NCI-H2081 treated with DMSO at 0.1 percent for 48 hours (cell line): ENCODE results near the gene RNLS.
"Not testable (repeated sequence)": the region's sequence is repeated elsewhere in the genome, so short reads cannot be mapped to it uniquely, and the experiment has no call there.

Experiments
- DNase-seq: peaks from one replicate; lab custom pipeline; 2025; lab: John Stamatoyannopoulos, UW

RNLS gene

GRCh38 chr10:88293651-88294230 lies 289.4 kb downstream of the RNLS start:
- DNase-seq: no peak

GRCh38 chr10:88293073-88293472 lies 290.0 kb downstream of the RNLS start:
- no peak for DNase-seq

DNA sequence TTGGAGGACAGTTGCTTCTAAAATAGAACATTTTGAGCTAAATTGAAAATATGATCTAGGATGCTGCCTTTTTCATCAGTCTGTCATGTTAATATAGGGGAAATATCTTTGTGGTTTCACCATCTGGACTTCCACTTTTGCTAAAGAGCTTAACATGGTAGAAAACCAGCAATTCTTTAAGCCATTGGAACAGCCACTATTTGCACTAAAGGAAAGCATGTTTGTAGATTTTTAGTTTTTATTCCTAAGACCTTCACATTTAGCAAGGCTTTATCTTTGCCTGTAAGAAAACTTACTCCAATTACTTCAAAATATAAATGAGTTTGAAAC lies 291.0 kb downstream of the RNLS start:
- DNase-seq: no peak

DNA sequence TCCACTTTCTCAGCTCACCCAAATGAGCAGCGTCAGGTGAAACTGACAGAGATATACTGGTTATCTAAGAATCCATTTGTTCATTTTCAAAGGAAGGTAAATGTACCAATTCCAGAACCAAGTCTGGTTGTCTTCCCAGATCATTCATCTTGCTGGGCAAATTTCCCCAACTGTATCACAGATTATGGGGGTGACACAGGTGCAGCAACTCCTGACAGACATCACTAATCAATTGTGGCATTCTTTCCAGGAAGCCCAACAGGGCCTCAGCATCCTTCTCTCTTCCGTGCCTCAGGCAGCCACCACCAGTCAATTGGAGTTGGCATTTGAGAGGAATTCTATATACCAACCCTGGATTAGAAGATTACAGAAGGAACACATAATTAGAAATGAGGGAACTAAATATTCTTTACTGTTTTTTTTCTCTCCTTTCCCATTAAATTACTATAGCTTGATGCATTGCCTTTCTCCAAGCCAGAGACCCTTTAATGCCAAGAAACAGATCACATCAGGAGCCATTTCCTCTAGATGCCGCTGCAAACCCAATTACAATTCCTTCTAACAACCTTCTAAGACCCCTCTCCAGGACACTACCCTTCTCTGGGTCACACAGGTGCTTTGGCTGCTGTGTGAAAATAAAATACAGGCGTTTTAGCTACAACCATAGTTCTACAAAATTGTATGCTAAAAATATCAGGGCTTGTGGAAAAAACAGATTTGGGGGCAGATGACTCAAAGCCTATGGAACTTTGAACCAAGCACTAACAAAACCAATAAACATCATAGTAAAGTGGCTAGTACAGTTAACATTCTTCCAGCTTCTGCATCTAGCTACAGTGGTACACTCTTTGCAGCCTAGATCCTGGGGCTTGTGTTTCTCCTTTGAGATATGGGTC lies 291.6 kb downstream of the RNLS start:
- DNase-seq: no peak

GRCh38 chr10:88289342-88289741 lies 293.8 kb downstream of the RNLS start:
- DNase-seq: no peak

- DNase-seq: no peak
Observed at GRCh38 chr10:88288320-88289059, 294.6 kb downstream of the RNLS start.

- no peak for DNase-seq
Observed at GRCh38 chr10:88286030-88286429, 297.1 kb downstream of the RNLS start.

DNA sequence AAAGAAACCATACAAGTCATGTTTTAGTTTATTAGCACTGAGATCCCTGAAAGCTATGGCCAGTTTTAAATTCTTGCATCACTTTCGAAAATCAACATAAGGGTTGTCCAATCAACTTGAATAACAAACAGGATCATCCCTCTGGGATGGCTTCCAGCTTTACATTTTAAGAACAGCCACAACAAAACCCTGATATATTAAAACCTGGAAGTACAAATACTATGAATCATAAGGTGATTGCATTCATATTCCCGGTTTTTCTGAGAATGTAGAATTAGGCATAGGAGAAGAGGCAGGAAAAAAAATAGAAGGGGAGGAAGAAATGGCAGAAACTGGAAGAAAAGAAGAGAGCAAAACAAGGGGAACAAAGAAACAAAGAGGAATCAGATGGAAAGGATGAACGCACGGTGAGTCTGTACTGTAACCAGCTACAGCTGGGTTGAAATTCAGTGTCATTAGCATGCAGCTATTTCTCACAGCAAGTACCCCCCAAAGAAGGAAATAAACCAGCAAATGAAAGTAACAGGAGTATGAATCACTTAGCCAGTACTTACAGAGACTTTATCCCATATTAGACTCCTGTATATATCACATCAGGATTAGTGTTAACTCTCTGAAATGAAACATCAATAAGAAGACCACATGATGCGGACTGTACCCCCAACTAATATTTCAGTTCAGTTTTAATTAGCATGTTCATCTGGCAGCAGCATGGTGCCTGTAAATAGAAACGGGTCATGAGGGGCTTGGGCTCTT lies 301.3 kb downstream of the RNLS start:
- no peak for DNase-seq

DNA sequence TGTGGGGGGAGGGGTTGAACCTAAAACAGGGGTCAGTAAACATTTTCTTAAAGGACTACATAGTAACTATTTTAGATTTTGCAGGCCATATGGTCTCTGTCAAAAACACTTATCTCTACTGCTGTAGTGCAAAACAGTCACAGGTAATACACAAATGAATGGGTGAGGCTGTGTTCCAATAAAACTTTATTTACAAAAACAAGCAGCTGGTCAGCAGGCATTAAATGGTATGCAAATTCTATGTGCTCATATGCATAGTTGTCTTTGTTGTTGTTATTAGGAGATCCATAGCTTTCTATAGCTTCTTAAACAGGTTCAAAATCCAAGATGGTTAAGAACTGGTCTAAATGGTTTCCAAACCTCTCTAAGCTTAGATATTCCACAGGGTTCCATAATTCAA lies 302.6 kb downstream of the RNLS start:
- DNase-seq: no peak

- DNase-seq: no peak
Observed at GRCh38 chr10:88278912-88279311, 304.2 kb downstream of the RNLS start.

DNA sequence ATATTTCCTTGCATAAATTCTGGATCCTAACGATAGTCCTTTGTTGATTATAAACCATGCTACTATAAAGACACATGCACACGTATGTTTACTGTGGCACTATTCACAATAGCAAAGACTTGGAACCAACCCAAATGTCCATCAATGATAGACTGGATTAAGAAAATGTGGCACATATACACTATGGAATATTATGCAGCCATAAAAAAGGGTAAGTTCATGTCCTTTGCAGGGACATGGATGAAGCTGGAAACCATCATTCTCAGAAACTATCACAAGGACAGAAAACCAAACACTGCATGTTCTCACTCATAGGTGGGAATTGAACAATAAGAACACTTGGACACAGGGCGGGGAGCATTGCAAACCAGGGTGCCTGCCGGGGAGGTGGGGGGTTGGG lies 306.2 kb downstream of the RNLS start:
- not testable (repeated sequence) for DNase-seq

GRCh38 chr10:88274286-88274685 lies 308.8 kb downstream of the RNLS start:
- no peak for DNase-seq

- no peak for DNase-seq
Observed at GRCh38 chr10:88273567-88273966, 309.6 kb downstream of the RNLS start.

GRCh38 chr10:88271761-88272543 lies 311.2 kb downstream of the RNLS start:
- no peak for DNase-seq

DNA sequence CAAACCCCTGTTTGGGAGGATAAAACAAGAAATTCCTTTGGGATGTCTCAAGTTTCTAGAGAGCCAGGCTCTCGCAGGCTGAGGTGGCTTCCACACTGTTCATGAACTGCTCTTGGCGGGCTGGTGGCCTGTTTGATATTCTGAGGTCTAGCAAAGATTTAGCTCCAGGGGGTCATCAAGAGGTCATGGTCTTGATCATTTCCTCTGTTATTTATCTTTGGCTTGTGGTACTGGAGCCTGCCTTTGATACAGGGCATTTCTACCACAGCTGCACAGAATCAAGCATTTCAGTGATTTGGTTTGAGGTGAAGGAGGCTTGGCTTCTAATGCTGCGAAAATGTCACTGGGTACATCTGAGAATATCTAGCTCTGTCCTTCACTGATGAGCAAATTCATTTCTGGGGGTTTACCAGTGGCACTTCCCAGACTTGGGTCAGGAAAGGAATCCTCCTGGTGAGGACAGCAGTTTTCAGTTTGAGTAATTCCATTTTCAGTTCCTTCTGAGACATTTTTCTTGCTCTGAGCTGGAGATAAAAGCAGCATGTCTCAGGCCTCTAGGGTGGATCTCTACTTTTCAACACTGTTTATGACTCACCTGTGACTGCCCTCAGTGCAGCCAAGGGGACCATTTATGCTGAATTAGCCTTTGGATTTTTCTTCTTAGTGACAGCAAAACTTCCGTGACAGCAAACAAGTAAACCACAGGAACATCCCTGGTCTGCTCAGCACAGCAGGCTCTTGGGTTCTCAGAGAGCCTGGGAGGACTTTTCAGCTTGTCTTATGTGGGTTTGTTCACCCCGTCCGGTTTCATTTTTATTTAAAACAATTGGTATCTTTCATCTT lies 312.0 kb downstream of the RNLS start:
- DNase-seq: no peak

DNA sequence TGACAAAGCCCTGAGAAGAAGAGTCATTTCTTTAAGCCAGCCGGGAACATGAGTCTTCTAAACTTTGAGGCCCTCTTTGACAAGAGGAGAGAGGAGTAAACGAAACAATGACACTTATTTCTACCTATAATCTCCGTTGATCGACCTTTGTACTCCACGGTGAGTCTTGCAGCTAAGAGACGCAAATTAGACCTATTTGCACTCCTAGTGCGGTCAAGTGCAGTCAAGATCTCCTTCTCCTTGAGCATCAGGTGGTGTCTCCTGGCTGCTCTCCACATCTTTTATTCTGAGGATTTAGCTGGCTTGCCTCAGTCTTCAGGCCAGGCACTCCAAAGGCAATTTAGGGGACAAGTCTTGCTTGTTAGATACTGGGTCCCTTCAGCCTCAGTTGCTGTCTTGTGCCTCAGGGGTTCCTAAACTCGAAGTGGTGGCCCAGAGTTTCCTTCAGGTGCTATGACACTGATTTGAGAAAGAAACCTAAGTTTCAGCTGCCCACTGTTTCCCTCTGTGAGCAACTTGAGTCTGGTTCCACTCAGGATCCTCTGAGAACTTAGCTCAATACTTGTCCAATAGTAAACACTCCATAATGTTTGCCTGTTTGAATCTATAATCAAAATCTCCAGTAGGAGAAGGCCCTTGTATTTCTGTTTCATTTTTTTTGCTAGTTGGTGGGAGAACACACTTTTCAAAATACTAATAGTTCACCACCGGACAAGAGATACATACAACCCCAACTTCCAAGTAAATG lies 312.9 kb downstream of the RNLS start:
- no peak for DNase-seq

DNA sequence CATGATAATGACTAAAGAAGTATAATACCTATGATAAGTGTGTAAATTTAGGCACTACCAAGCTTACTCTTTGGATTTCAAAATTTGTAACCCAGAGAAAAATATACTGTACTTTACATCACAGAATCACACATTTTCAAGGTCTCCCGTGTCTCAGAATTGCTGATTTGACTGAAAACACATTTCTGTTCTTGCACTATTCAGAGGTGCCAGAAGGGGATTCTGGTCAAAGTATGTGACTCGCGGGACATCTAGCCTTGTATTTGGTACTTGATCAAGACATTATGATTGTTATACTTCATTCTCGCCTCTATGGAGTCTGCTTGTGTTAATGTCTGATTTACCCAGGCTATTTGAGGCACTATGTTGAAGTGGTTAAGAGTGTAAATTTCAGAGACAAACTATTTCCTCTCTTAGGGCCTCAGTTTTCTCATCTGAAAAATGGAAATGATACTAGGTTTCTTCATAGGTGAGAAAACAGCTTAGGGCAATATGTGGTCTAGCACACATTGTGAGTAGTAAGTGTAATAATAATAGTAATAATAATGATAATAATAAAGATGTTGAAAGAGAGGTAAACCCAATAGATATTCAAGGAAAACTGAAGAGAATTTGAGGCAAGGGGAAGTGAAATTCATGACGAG lies 320.4 kb downstream of the RNLS start:
- DNase-seq: no peak

DNA sequence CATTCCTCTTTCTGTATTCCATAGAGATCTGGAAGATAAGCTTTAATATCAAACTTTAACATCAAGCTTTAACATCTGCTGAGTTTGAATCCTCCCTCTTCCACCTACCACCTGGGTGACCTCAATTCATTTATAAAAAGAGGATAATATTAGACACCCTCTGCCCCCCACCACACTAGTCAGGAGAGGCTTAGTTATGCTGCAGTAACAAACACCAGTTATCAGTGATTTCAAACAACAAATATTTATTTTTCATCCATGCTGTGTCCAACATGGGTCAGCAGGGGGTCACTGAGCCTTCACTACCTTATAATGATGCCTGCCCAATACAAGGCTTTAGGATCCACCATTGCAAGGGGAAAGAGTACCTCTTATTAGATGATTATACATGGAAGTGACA lies 322.0 kb downstream of the RNLS start:
- DNase-seq: no peak

DNA sequence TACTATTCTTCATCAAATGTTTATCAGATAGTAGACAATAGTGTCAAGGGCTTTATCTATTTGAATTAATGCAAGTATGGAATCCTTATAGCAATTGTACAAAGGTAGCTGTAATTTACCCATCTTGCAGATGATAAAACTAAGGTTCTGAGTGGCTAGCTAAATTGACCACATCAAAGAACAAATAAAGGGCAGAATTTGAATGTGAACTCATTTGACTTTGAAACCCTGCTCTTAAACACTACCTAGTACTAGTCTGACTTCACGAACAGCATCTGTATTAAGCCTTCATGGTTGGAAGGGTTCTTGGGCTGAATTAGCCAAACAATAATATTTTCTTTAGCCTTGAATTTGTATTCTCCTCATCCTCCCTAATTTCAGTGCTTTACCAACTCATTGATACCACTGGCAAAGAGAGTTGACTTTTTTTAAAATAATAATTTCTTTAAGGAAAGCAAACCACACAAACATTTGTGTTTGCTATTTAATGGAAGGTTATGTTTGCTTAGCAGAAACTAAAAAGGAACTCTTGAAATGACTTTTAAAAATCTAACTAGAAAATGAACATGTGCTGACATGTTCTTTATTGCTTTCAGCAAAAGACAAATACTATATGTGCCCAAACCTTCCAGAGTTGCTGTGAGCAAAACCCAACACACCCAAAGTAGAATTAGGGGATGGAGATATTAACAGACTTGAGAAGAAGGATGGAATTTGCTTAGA lies 322.6 kb downstream of the RNLS start:
- DNase-seq: no peak
